ENCODE measurements around the gene HMGB4. TPM values are rescaled to one million over a fixed set of nuclear protein-coding genes. Genes with fewer than 3 reads are reported as not detected.

HMGB4 gene
- total and polyA plus RNA-seq, 9 of the 15 experiments (the other 6 are each of a cell fraction or from before 2014, with no cell fraction given), result not detected

- H3K9me3 ChIP-seq (replicated peaks; ENCODE audit: control insufficient read depth, insufficient read depth, low read depth, low read length), result no peaks in the 10 kb centered on the region
- no peaks in the 10 kb centered on the region for H3K9me1 ChIP-seq (ENCODE audit: control insufficient read depth, insufficient read depth, low read length)
- no peak overlapping the region for H2AFZ ChIP-seq (ENCODE audit: low read depth, low read length)
- H4K20me1 ChIP-seq (replicated peaks; ENCODE audit: control insufficient read depth, insufficient read depth, low read length), result no peaks in the 10 kb centered on the region
- FAIRE-seq, result no peak
- no peak overlapping the region for H3K4me3 ChIP-seq
- ATAC-seq, result no peak
- no peak for TF ChIP-seq MCM5 (IDR thresholded peaks at IDR 0.05; ENCODE audit: low read depth)
- no peak for TF ChIP-seq CCNT2 (IDR thresholded peaks at IDR 0.05; ENCODE audit: borderline replicate concordance, extremely low read depth, insufficient read length, low read depth, low read length)
- no peak for TF ChIP-seq NFIX (CRISPR knock-in tag; IDR thresholded peaks at IDR 0.05; ENCODE audit: low read depth)
- TF ChIP-seq ZNF695 (CRISPR knock-in tag; IDR thresholded peaks at IDR 0.05), result no peak
- no peak for TF ChIP-seq POLR3A (IDR thresholded peaks at IDR 0.05; ENCODE audit: borderline replicate concordance, extremely low read depth, insufficient read depth, insufficient read length)
- no peak for TF ChIP-seq CLOCK (CRISPR knock-in tag; IDR thresholded peaks at IDR 0.05; ENCODE audit: borderline replicate concordance)
- no peak for TF ChIP-seq POLR2G (IDR thresholded peaks at IDR 0.05; ENCODE audit: low read depth, low read length)
- no peak for TF ChIP-seq ZNF232 (CRISPR knock-in tag; IDR thresholded peaks at IDR 0.05)
- no peak for TF ChIP-seq ZNF316 (IDR thresholded peaks at IDR 0.05)
- no peak for TF ChIP-seq SREBF2 (CRISPR knock-in tag; IDR thresholded peaks at IDR 0.05)
- TF ChIP-seq MEF2D (tag; conservative IDR thresholded peaks at IDR 0.05; ENCODE audit: low read depth), result no peak
- TF ChIP-seq TRIM28 (IDR thresholded peaks at IDR 0.05), result no peak
- TF ChIP-seq PPARD (CRISPR knock-in tag; IDR thresholded peaks at IDR 0.05), result no peak
- no peak overlapping the region for H3K27ac ChIP-seq (ENCODE audit: extremely low read depth, low read depth, low read length)
- no peak for DNase-seq (ENCODE audit: extremely low read depth in 1 of 4, low spot score in 3 of 4)
- ChIA-PET CTCF (ENCODE audit: low intra/inter-chr PET ratio) (no interaction called here), POLR2A (no interaction called here)
- in situ Hi-C loops (cut with MboI), result no loop called here
- no peaks in the 10 kb centered on the region for H3K79me2 ChIP-seq (ENCODE audit: control insufficient read depth, insufficient read depth, low read length)
- no peaks in the 10 kb centered on the region for H3K4me1 ChIP-seq (replicated peaks in 1 of 2; ENCODE audit: control insufficient read depth in 2 of 2, insufficient read depth in 2 of 2, low read length in 2 of 2)
- H3K9ac ChIP-seq (ENCODE audit: insufficient read depth in 1 of 2, low read depth in 2 of 2, low read length in 2 of 2), result no peak overlapping the region
- intact Hi-C loops (cut with micrococcal nuclease), result no loop called here
- no peak overlapping the region for H3K4me2 ChIP-seq (ENCODE audit: insufficient read depth, low read length)
- no TSS peak for BruUV-seq (replicated peaks)
- WGBS (ENCODE audit: insufficient coverage, low coverage, missing lambda C conversion rate), result 0% methylated on average over 3 of the region's 3 CpGs
- H3K36me3 ChIP-seq (ENCODE audit: control insufficient read depth, insufficient read depth, low read length), result no peaks in the 10 kb centered on the region
- peaks cover 0 to 4% of the 10 kb centered on the region in 2 experiments; a peak in 1 of 5 replicates for H3K27me3 ChIP-seq (ENCODE audit: control insufficient read depth in 2 of 2, insufficient read depth in 2 of 2, low read length in 2 of 2)
Observed at GRCh38 chr1:33893147-33893830, 29.4 kb downstream of the HMGB4 start.

Data from K562 (cell line).